ENCODE results near the gene DR1.
"Not testable (repeated sequence)": the region's sequence is repeated elsewhere in the genome, so short reads cannot be mapped to it uniquely, and the experiment has no call there.

GRCh38 chr1:93351346-93351745 lies 5.6 kb downstream of the DR1 start:
- TF ChIP-seq EZH2 (IDR thresholded peaks at IDR 0.05; ENCODE audit: insufficient read depth, poor library complexity, severe bottlenecking); EZH2phosphoT487 (IDR thresholded peaks at IDR 0.05; ENCODE audit: insufficient read depth, low read depth): not testable (repeated sequence)
